OCI-LY7 (cell line): ENCODE results near the gene TRIAP1. TPM values are rescaled to one million over a fixed set of nuclear protein-coding genes. Genes with fewer than 3 reads are reported as not detected.
"Not testable (repeated sequence)": the region's sequence is repeated elsewhere in the genome, so short reads cannot be mapped to it uniquely, and the experiment has no call there.

Experiments
- BruUV-seq: library from RNA; stranded (reverse); fragments of 400-500 nt; replicated peaks from 2 replicates; lab custom pipeline; 2021; lab: Mats Ljungman, UMichigan
- CTCF ChIA-PET: fragments of 300-600 bp; sonication (Branson Sonifier 250); formaldehyde crosslinking; loops from one replicate; lab custom pipeline; 2022; ENCODE audit warnings: antibody characterized with exemption; ENCODE audit not compliant: unreplicated experiment; lab: Charles Lee
- POLR2A ChIA-PET: fragments of 300-600 bp; sonication (Branson Sonifier 250); formaldehyde crosslinking; loops from one replicate; lab custom pipeline; 2022; ENCODE audit warnings: antibody characterized with exemption; lab: Charles Lee
- DNase-seq: peaks from one replicate; pipeline ENCODE4 v3.0.0-alpha.2; 2015; ENCODE audit warnings: low spot score
- H2AFZ ChIP-seq: fragments of 200-600 bp; sonication (generic), shearing (Covaris generic); 2 replicates; pipeline ENCODE4 v1.6.1; 2014; ENCODE audit warnings: mild to moderate bottlenecking, antibody characterized with exemption, low read length, moderate library complexity
- H3K27ac ChIP-seq: fragments of 200-600 bp; sonication (generic); 2 replicates; pipeline ENCODE4 v1.5.1; 2014; ENCODE audit warnings: mixed run types, low read depth, mild to moderate bottlenecking, moderate library complexity, low read length, inconsistent platforms; ENCODE audit not compliant: poor library complexity, severe bottlenecking
- H3K36me3 ChIP-seq: fragments of 200-600 bp; sonication (generic); 2 replicates; pipeline ENCODE4 v1.6.1; 2014; ENCODE audit warnings: mild to moderate bottlenecking, antibody characterized with exemption, low read length, moderate library complexity, mixed read lengths; ENCODE audit not compliant: insufficient read depth
- H3K4me1 ChIP-seq: fragments of 200-600 bp; sonication (generic); 2 replicates; pipeline ENCODE4 v1.5.1; 2014; ENCODE audit warnings: mild to moderate bottlenecking, low read length; ENCODE audit not compliant: insufficient read depth, poor library complexity, severe bottlenecking
- H3K4me2 ChIP-seq: fragments of 200-600 bp; sonication (generic); 2 replicates; pipeline ENCODE4 v1.6.1; 2014; ENCODE audit warnings: mild to moderate bottlenecking, low read length
- H3K4me3 ChIP-seq: fragments of 200-600 bp; sonication (generic); 2 replicates; pipeline ENCODE4 v1.5.1; 2014; ENCODE audit warnings: mild to moderate bottlenecking, low read depth, low read length; ENCODE audit not compliant: poor library complexity, severe bottlenecking
- H3K79me2 ChIP-seq: fragments of 200-600 bp; sonication (generic); 2 replicates; pipeline ENCODE4 v1.6.1; 2016; ENCODE audit warnings: low read depth, mild to moderate bottlenecking, low read length, moderate library complexity, mixed read lengths; ENCODE audit not compliant: insufficient read depth
- H3K9me2 ChIP-seq: fragments of 200-600 bp; sonication (generic); 2 replicates; pipeline ENCODE4 v1.6.1; 2016; ENCODE audit warnings: mild to moderate bottlenecking, low read length, mixed read lengths; ENCODE audit not compliant: insufficient read depth
- H3K9me3 ChIP-seq: fragments of 200-600 bp; sonication (generic); 2 replicates; pipeline ENCODE4 v1.6.1; 2014; ENCODE audit warnings: mild to moderate bottlenecking, mixed run types, low read length, mixed read lengths
- H4K20me1 ChIP-seq: fragments of 200-600 bp; sonication (generic); 2 replicates; pipeline ENCODE4 v1.6.1; 2014; ENCODE audit warnings: mild to moderate bottlenecking, antibody characterized with exemption, low read length, moderate library complexity, mixed read lengths; ENCODE audit not compliant: insufficient read depth
- EZH2phosphoT487 ChIP-seq: fragments of 200-600 bp; sonication (generic); IDR thresholded peaks from 2 replicates; pipeline ENCODE4 v1.6.1; 2018; ENCODE audit warnings: low read depth, borderline replicate concordance, mild to moderate bottlenecking, mixed run types, antibody characterized with exemption, low read length, moderate library complexity, mixed read lengths
- intact Hi-C: fragments of 100-400 bp; cut with micrococcal nuclease; formaldehyde crosslinking; loops from one replicate; pipeline ENCODE4 v1.10.0; 2022; ENCODE audit not compliant: unreplicated experiment
- total RNA-seq, 2 experiments: library from RNA; depleted of rRNA in 1 of 2; stranded (reverse); fragments of >200 nt in 1 of 2; shearing (Covaris generic) in 1 of 2; gene quantifications; 2 replicates each; pipeline ENCODE4 v1.2.3, GENCODE V29; 2014 to 2022
- TF ChIP-seq, protein P1 (sequence below): fragments of 200-600 bp; sonication (generic); conservative IDR thresholded peaks from 2 replicates; pipeline ENCODE4 v1.5.1; 2014; ENCODE audit warnings: mild to moderate bottlenecking, antibody characterized with exemption, low read length, moderate library complexity, mixed read lengths

Gene TRIAP1
- total RNA-seq, 2 experiments from 2014 or later: 23.9 to 25.9 TPM

DNA sequence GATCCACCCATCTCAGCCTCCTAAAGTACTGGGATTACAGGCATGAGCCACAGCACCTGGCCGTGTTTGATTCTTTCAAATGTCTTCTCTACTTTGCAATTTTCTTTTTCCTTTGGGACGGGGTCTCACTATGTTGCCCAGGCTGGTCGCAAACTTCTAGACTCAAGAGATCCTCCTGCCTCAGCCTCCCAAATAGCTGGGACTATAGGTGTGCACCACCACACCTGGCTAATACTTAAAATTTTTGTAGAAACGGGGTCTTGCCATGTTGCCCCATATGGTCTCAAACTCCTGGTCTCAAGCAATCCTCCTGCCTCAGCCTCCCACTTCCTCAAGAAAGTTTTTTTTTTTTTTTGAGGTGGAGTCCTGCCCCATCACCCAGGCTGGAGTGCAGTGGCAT, 1.8 kb upstream of the TRIAP1 start:
- CTCF ChIA-PET: no interaction called here
- Histone ChIP-seq H3K4me3 (peak overlapping the region; percentile 96), H3K4me1 (peaks cover 28% of the 10 kb centered on the region), H2AFZ (no peak overlapping the region), H3K4me2 (peak overlapping the region; percentile 92), H3K9me3 (no peaks in the 10 kb centered on the region), H4K20me1 (no peaks in the 10 kb centered on the region), H3K27ac (no peak overlapping the region), H3K36me3 (peaks cover 62% of the 10 kb centered on the region), H3K79me2 (peaks cover 71% of the 10 kb centered on the region), H3K9me2 (no peaks in the 10 kb centered on the region)
- intact Hi-C loops: no loop called here
- no peak for DNase-seq
- POLR2A ChIA-PET: interaction anchor here (0.5 to 0.7 kb wide), 2 partner anchors 8 to 21 kb away, joined by 3 to 4 read pairs; no protein-coding TSS in a partner anchor
- no TSS peak for BruUV-seq
- TF ChIP-seq, protein P1, sequence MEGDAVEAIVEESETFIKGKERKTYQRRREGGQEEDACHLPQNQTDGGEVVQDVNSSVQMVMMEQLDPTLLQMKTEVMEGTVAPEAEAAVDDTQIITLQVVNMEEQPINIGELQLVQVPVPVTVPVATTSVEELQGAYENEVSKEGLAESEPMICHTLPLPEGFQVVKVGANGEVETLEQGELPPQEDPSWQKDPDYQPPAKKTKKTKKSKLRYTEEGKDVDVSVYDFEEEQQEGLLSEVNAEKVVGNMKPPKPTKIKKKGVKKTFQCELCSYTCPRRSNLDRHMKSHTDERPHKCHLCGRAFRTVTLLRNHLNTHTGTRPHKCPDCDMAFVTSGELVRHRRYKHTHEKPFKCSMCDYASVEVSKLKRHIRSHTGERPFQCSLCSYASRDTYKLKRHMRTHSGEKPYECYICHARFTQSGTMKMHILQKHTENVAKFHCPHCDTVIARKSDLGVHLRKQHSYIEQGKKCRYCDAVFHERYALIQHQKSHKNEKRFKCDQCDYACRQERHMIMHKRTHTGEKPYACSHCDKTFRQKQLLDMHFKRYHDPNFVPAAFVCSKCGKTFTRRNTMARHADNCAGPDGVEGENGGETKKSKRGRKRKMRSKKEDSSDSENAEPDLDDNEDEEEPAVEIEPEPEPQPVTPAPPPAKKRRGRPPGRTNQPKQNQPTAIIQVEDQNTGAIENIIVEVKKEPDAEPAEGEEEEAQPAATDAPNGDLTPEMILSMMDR: no peak
- no peak for TF ChIP-seq EZH2phosphoT487

DNA sequence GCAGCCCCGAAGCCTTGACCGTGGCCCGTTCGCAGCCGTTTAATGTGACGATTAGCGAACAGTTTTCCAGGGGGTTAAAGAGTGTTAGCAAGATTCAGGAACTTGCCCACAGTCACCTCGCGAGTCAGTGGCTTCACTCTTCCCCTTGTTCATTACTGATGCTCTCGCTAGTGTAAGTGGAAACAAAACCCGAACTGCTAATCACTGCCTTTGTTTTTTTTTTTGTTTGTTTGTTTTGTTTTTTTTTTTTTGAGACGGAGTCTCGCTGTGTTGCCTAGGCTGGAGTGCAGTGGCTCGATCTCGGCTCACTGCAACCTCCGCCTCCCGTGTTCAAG, 627 bp upstream of the TRIAP1 start:
- Histone ChIP-seq H3K79me2 (peaks cover 77% of the 10 kb centered on the region), H3K4me3 (peak overlapping the region; percentile 96), H3K27ac (peak overlapping the region; percentile 62), H2AFZ (peak overlapping the region; percentile 70), H3K4me1 (peaks cover 28% of the 10 kb centered on the region), H3K4me2 (peak overlapping the region; percentile 92), H3K36me3 (peaks cover 57% of the 10 kb centered on the region)
- H3K9me3 ChIP-seq, H3K9me2 ChIP-seq, H4K20me1 ChIP-seq, intact Hi-C loops, DNase-seq, CTCF ChIA-PET: not testable (repeated sequence)
- POLR2A ChIA-PET: interaction anchor here (0.6 to 0.8 kb wide), 2 partner anchors 12 to 1093 kb away, joined by 3 read pairs; no protein-coding TSS in a partner anchor
- TSS peak; percentile 78 for BruUV-seq

DNA sequence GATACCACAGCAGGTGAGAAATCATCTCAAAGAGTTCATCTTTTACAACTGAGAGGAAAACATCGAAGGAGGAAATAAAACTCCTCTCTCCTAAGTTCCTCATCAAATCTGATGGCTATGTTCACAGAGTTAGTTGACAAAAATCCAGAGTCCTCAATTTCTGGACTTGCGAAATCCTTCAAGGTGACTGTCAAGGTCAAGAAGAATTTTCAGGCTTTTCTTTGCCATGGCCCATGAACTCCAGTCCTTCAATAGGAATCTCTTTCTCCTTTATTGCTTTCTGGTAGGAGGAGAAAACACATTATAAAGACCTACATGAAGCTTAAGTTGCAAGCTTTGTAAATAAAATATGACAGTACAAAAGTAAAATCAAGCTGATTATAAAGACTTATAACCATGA, 1.5 kb downstream of the TRIAP1 start:
- ChIA-PET CTCF (no interaction called here), POLR2A (interaction anchor here (0.6 to 1.9 kb wide), 4 partner anchors 12 to 487 kb away, joined by 3 to 6 read pairs (median 4); no protein-coding TSS in a partner anchor)
- Histone ChIP-seq H3K4me2 (peak overlapping the region; percentile 92), H3K4me1 (peaks cover 38% of the 10 kb centered on the region), H2AFZ (no peak overlapping the region), H3K9me3 (no peaks in the 10 kb centered on the region), H3K36me3 (peaks cover 66% of the 10 kb centered on the region), H3K9me2 (no peaks in the 10 kb centered on the region), H3K27ac (peak overlapping the region; percentile 32), H3K79me2 (peaks cover 88% of the 10 kb centered on the region), H3K4me3 (peak overlapping the region; percentile 96), H4K20me1 (peaks cover 4% of the 10 kb centered on the region; the same call in 1 of the 2 replicates)
- no peak for DNase-seq
- no peak for TF ChIP-seq EZH2phosphoT487
- TF ChIP-seq, protein P1: no peak
- no TSS peak for BruUV-seq
- intact Hi-C loops: no loop called here
